Stimulated activated CD4-positive, alpha-beta T cell treated with anti-CD3 and anti-CD28 coated beads, Interleukin-15, amount 100 ng/mL, for 48 hours (primary cell): ENCODE data around the gene F11.
"Not testable (repeated sequence)": the region's sequence is repeated elsewhere in the genome, so short reads cannot be mapped to it uniquely, and the experiment has no call there.

Experiments
- DNase-seq, 2 donors: peaks; one replicate each; pipeline ENCODE4 v3.0.0-alpha.2; 2020; ENCODE audit warnings: low read depth in 2 of 2

F11 gene

DNA sequence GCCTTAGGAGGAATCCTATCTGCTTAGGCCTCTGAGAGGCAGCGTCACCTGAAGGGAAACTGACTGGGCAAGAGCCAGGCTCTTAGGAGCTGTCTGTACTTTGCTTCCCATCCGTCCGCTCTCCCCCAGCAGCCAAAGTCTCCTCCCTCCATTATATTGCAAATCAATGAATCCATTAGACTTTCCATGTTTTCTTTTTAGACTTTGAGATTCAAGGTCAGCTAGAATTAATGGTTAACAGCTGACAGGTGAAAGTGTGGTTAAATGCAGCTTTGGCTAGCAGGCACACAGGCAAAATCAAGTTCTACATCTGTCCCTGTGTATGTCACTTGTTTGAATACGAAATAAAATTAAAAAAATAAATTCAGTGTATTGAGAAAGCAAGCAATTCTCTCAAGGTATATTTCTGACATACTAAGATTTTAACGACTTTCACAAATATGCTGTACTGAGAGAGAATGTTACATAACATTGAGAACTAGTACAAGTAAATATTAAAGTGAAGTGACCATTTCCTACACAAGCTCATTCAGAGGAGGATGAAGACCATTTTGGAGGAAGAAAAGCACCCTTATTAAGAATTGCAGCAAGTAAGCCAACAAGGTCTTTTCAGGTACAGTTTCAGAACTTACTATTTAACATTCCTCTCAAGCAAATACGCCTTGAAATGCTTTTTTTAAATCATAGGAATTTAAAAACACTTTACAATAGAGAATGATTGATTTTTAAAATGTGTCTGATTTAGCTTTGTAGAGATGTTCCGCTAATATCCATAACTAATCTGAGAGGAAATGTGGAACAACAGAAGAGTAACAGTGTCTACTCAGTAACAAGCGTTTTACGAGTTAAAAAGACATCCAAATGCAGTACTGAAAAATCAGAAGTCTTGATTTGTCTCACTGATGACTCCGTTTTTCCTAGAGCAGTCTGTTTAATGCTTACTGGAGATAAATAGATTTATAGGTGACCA, at the start of gene F11:
Gene F11 (plus strand): TSS at position 507 of the 970 bp plus-strand sequence. CDS start 948 bp downstream, outside the sequence.
- DNase-seq: no peak

DNA sequence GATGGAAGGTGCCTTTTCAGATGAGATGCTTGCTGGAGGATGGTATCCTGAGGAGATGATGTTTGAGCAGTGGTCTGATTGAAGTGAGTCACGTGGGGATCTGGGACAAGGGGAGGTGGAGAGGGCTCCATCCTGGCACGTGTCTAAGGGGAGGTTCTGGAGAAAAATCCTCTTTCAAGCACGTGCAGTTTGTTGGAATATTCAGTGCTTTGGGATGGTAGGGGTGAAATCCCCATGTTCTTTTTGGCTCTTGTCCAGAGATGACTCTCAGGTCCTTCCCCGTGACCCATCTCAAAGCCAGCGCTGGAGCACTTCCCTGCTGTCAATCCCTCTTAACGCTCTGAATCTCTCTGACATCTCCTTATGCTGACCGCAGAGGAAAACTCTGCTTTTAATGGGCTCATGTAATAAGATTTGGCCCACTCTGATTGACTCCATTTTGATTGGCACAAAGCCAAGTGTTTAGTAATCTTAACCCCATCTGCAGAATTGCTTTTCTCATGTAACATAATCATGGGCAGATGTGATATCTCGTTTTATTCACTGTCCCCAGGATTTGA, 49.4 kb upstream of the F11 start:
- no peak for DNase-seq

DNA sequence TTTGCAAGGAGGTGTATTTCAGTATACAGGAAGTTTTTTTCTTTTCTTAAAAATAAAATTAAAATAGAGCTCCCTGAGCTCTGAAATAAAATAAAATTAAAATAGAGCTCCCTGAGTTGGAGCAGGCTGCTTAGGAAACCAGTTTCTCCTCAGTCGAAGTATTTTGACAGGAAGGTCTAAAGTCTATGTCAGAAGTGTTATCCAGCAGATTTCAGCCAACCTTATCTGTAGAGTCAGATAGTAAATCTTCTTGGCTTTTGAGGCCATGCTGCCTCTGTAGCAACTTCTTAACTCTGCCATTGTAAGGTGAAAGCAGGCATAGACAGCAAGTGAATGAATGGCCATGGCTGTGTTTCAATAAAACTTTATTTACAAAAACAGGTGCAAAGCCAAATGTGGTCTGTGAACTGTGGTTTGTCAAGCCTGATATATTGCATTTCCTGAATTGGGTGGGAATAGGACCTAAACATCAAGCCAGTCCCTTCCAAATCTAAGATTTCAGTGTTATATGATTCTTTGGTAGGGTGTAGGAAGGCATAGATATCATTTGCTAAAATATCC, 48.2 kb upstream of the F11 start:
- DNase-seq: no peak

DNA sequence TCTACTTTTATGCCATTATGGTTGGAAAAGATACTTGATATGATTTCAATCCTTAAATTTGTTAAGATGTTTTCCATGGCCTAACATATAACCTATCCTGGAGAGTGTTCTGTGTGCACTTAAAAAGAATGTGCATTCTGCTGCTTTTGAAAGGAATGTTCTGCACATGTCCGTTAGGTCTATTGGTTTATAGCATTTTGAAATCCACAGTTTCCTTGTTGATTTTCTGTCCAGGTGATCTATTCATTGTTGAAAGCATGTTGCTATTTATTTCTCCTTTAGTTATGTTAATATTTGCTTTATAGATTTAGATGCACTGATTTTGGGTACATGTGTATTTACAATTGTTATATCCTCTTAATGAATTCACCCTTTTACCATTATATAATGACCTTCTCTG, 44.4 kb upstream of the F11 start:
- DNase-seq: no peak

DNA sequence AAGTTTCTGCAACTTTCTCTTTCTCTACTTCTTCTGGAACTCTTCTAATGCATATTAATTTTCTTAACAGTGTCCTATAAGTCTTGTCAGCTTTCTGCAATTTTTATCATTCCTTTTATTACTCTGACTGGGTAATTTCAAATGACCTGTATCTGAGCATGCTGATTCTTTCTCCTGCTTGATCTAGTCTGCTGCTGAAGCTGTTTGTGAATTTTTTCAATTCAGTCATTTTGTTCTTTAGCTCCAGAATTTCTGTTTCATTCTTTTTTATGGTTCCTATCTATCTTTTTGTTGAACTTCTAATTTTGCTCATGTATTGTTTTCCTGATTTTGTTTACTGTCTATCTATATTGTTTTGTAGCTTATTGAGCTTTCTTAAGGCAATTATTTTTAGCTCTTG, 40.1 kb upstream of the F11 start:
- DNase-seq: no peak

DNA sequence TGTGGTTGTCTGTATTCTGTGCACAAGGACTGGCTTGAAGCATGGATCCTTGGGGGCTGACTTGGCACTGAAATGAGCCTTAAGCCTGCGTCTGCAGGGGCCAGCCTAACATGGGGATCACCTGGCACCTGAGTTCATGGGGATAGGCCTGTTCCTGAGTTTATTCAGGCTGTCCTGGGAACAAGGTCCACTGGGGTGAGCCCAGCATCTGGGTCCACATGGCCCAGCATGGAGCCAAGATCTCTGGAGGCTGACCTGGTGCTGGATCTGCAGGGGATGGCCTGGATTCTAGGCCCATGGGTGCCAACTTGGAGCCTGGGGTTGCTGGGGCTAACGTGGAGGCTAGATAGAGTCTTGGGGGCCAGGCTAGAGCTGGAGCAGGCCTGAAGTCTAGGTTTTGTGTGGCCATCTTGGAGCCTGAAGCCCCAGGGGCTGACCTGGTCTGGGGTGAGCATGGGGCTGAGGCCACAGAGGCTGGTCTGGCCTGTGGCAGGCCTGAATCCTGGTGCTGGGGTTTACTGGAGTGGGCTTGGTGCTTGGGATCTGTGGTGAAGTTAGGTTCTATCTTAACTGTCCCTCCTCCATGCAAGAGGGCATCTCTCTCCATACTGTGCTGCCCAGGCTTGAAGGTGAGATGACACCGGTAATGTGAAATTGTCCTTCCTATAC, 39.3 kb upstream of the F11 start:
- DNase-seq: no peak

- DNase-seq: no peak
Measured at GRCh38 chr4:186227221-186227620, 38.8 kb upstream of the F11 start, which contains the start of gene KLKB1. TSS of gene KLKB1 (plus strand) at chr4:186227507. CDS start at chr4:186228196, 689 bp downstream.

DNA sequence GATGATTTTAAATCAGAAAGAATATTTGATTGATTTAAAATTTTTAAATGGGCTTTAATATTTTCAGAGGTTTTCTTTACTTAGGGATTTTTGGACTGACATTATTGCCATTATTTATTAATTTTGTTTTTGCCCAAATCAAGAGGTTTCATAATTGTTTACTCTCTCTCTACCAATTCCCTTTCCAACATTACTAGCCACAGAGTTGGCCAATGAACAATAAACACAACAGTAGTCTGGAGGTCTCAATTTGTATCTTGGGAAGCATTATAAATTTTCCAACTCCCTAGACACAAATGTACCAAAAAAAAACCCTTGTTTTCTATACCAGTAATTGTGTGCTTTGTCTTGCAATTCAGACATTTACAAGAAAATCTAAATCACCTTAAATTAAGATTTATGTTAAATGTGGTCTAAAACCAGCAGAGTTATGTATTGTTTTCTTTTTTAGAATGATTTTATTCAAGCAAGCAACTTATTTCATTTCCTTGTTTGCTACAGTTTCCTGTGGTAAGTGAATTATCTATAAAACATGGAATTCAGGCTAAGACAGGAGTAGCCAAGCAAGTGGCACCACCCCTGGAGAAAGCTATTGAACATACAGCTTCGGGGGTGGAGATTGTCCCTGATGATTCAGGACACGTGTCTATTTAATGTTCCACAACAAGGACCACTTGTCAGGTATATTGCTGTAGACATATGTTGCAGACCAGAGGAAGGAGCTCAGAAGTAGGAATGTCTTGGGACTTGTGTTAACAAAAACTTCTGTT, 38.1 kb upstream of the F11 start:
- DNase-seq: no peak

DNA sequence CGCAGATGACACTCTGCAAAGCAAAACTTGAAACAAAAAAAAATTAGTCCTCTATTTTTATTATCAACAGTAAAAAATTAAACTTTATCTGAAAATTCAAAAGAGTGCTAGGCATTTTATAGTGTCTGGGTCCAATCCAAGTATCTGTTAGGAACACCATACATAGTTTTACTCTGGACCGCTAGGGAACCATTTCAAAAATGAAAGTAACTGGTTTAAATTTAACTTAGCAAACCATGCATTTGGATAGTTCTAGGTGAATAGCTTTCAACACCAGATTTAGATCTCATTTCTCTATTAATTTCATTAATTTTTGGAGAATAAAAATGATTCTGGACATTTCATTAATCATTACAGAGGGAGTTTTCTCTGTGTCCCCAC, 37.5 kb upstream of the F11 start:
- DNase-seq: no peak

- no peak for DNase-seq
Measured at GRCh38 chr4:186234367-186234766, 31.6 kb upstream of the F11 start.

GRCh38 chr4:186236126-186236525, 29.9 kb upstream of the F11 start:
- no peak for DNase-seq

DNA sequence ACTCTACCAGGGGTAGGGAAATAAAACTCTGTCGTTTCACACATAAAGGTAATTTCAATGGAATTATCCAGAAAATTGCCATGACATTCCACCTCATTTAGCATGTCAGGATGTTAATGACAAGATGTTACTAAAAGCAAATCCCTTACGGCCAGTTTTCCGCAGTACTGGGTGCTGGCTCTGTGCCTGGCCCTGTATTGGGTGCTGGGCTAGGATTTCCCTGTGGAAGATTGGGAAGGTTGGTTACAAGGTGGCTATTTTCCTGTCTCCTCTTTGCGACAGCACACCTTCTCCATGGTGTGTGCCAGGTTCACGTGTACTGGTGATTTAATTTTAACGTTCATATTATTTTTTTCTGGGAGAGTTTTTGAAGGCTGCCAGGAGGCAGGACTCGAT, 25.5 kb upstream of the F11 start:
- no peak for DNase-seq

DNA sequence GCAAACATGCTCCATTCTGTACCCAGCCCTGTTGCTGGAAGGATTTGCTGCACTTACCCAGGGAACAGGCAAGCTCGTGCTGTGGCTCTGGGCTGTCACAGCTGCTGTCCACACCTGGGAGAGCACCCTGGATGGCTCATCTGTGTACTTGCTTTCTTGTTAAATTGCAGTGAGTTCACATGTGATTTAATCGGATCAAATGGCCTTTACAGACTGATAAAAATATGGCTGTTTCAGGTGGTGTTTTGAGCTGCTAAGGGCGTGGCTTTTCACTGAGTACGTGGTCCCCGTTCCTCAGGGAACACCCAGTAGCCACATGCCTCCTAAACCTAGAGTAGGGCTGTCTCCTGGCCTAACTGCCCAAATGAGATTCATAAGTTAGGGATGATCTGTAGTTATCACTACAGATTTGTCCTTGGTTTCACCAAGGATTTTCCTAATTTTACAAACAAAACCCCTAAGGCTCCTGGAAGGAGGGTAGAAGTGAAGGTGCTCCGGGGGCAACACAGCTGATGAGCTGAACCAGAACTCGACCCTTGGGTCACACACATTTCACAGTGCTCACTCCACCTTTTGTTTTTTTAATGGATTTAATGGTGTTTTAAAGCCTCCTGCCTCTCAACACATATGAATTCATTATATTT, 25.0 kb upstream of the F11 start:
- no peak for DNase-seq

DNA sequence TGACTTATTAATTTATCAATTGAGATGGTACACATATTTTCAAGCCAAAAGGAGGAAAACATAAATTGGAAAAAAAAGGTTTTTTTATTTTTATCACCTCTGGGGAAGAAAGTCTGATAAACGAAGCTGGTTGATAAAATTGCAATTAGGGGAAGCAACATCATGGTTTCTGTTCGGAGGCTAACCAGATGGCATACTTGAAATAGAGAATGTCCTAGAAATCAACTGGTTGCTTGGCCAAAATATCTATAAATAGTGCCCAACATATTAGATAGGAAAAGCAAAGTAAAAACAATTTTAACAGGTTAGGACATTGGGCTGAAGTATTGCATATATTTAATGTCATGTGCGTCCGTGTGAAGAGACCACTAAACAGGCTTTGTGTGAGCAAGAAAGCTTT, 24.4 kb upstream of the F11 start:
- DNase-seq: no peak

- DNase-seq: not testable (repeated sequence)
Measured at GRCh38 chr4:186242031-186242430, 24.0 kb upstream of the F11 start.

GRCh38 chr4:186243331-186243730, 22.7 kb upstream of the F11 start:
- DNase-seq: no peak

- DNase-seq: no peak
Measured at GRCh38 chr4:186244835-186245234, 21.2 kb upstream of the F11 start.

- not testable (repeated sequence) for DNase-seq
Measured at GRCh38 chr4:186247062-186247752, 18.8 kb upstream of the F11 start.

DNA sequence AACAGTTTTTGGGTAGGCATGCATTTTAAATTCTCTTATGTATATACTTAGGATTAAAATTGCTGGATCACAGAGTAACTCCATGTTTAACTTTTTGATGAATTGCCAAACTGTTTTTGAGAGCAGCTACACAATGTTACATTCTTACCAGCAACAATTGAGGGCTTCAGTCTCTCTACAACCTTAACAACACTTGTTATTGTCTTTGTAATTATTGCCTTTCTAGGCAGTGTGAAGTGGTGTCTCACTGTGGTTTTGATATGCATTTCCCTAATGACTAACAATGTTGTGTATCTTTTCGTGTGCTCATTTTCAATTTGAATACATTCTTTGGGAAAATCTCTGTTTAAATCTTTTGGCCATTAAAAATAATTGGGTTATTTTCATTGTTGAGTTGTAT, 17.3 kb upstream of the F11 start:
- no peak for DNase-seq
